ENCODE data around the gene CHIC2. TPM values are rescaled to one million over a fixed set of nuclear protein-coding genes. Genes with fewer than 3 reads are reported as not detected.

CHIC2 gene
- total and polyA plus RNA-seq, 2 of the 8 experiments (the other 6 are each of a cell fraction or from before 2014, with no cell fraction given), result 4.5 to 10.9 TPM

DNA sequence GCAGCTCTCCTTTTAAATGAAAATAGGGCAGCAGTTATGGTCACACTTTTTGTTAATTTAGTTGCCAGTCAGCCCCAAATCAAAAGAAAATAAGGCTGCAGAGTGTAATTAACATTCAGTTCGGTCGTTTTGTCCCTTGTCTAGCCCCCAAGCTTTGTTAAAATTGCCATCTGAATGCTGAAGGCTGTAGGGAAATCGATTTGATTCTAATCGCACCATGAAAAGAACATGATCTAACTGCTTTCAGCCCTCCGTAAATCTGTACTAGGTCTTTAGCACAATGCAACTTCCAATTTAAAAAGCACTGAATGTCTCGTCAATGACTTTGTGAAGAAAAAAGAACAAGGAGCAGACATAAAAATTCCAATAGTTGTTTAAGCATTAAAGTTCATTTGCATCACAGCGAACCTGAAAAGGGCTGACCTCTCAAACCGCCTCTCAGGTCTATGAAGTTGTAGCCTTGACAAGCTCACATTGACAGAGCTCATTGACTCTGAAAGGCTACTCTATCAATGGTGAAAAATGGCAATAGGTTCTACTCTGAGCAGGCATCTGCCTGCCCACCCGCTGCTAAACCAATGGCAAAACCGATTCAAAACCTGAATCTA is 48.9 kb downstream of the CHIC2 start (continued):
- TF ChIP-seq HDAC2 (IDR thresholded peaks at IDR 0.05; ENCODE audit: borderline replicate concordance in 1 of 2, low read depth in 2 of 2, low read length in 2 of 2) (peak; percentile 27 to 52; a peak in 1 of 4 replicates), EGR1 (IDR thresholded peaks at IDR 0.05; ENCODE audit: borderline replicate concordance, low read depth, low read length) (no peak), ASH2L (IDR thresholded peaks at IDR 0.05; ENCODE audit: low read length) (no peak), BRCA1 (IDR thresholded peaks at IDR 0.05; ENCODE audit: low read depth, low read length) (no peak), SIX5 (IDR thresholded peaks at IDR 0.05; ENCODE audit: low read depth, low read length) (no peak), SAP30 (IDR thresholded peaks at IDR 0.05; ENCODE audit: insufficient read depth, insufficient replicate concordance, low read length) (no peak), GABPA (IDR thresholded peaks at IDR 0.05; ENCODE audit: borderline replicate concordance, insufficient read depth, low read length) (no peak), POLR2AphosphoS5 (IDR thresholded peaks at IDR 0.05; ENCODE audit: low read depth, low read length) (no peak), FOSL1 (IDR thresholded peaks at IDR 0.05; ENCODE audit: insufficient read depth, low read depth, low read length) (no peak), TEAD4 (IDR thresholded peaks at IDR 0.05; ENCODE audit: low read depth, low read length) (no peak)
- TF ChIP-seq, protein P1, sequence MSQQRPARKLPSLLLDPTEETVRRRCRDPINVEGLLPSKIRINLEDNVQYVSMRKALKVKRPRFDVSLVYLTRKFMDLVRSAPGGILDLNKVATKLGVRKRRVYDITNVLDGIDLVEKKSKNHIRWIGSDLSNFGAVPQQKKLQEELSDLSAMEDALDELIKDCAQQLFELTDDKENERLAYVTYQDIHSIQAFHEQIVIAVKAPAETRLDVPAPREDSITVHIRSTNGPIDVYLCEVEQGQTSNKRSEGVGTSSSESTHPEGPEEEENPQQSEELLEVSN (IDR thresholded peaks at IDR 0.05), result no peak

All from H1 (cell line).